ENCODE data around the gene PDZD4. TPM values are rescaled to one million over a fixed set of nuclear protein-coding genes. Genes with fewer than 3 reads are reported as not detected.

The PDZD4 gene
- total RNA-seq, 1 donor from 2014 or later = 4.8 TPM

DNA sequence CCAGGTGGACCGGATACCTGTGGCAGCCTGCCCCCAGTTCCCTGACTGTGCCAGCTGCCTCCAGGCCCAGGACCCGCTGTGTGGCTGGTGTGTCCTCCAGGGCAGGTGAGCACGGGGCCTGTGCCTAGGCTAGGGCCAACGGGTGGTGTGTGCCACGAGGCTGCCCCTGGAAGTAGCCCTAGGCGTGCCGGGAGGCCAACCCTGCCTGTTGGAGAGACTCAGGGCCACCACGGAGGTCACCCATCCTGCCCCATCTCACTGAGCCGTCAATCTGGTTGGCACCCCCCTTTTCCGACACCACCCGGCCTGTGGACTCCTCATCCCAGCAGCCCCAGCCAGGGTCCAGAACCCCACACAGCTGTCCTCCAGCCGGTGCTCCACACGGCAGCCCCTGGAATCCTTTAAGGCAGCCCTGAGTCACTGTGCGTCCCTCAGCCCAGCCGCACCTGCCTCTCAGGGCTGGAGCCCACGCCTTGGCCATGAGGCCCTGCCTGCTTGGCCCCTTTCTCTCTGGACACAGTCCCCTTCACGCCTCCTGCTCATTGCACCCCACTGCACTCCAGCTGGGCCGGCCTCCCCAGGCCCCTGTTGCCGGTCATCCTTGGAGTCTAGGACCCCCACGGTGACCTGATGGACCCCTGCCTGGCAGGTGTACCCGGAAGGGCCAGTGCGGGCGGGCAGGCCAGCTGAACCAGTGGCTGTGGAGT is 61.0 kb downstream of the PDZD4 start:
- no peak overlapping the region for H3K27ac Mint-ChIP-seq
- DNase-seq (ENCODE audit: low spot score, unreplicated experiment) = no peak
- H3K9me3 Mint-ChIP-seq (ENCODE audit: low read depth) = no peaks in the 10 kb centered on the region
- TF ChIP-seq, protein P1, sequence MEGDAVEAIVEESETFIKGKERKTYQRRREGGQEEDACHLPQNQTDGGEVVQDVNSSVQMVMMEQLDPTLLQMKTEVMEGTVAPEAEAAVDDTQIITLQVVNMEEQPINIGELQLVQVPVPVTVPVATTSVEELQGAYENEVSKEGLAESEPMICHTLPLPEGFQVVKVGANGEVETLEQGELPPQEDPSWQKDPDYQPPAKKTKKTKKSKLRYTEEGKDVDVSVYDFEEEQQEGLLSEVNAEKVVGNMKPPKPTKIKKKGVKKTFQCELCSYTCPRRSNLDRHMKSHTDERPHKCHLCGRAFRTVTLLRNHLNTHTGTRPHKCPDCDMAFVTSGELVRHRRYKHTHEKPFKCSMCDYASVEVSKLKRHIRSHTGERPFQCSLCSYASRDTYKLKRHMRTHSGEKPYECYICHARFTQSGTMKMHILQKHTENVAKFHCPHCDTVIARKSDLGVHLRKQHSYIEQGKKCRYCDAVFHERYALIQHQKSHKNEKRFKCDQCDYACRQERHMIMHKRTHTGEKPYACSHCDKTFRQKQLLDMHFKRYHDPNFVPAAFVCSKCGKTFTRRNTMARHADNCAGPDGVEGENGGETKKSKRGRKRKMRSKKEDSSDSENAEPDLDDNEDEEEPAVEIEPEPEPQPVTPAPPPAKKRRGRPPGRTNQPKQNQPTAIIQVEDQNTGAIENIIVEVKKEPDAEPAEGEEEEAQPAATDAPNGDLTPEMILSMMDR (IDR thresholded peaks at IDR 0.05; ENCODE audit: unreplicated experiment) = no peak
- no peaks in the 10 kb centered on the region for H3K36me3 Mint-ChIP-seq (ENCODE audit: insufficient read depth)
- no peak overlapping the region for H3K4me3 Mint-ChIP-seq (ENCODE audit: low read depth)
- H3K27me3 Mint-ChIP-seq = no peaks in the 10 kb centered on the region
- H3K4me1 Mint-ChIP-seq (ENCODE audit: low read depth) = peaks cover 2% of the 10 kb centered on the region

DNA sequence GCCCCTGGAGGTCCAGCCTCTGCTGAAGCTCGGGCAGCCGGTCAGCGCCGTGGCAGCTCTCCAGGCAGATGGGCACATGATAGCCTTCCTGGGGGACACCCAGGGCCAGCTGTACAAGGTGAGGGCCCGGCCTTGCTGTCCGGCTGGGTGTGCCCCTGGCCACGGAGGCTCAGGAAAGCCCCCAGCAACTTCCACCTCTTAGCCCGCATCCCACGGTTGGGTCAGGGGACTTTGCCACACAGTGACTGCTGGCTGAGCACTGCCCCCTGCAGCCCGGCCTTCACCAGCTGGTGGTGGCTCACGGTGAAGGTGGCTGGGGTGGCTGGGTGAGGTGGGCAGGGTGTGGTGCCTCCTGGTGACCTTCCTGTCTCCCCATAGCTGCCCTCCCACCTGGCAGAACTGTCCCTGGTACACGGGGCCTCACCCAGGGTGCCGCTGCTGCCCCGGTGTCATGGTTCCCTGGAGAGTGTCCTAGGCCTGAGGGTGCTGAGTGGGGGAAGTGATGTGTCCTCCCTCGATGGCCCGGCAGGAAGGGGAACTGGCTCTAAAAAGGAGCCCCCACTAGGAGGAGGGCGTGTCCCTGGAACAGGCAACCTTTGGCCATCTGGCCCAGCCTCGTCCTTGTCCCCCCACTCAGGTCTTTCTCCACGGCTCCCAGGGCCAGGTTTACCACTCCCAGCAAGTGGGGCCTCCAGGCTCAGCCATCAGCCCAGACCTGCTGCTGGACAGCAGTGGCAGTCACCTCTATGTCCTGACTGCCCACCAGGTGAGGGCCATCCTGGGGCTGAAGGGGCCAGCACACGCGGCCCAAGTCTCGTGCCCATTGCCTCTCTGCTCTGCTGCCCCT is 61.8 kb downstream of the PDZD4 start:
- no peaks in the 10 kb centered on the region for H3K9me3 Mint-ChIP-seq (ENCODE audit: low read depth)

DNA sequence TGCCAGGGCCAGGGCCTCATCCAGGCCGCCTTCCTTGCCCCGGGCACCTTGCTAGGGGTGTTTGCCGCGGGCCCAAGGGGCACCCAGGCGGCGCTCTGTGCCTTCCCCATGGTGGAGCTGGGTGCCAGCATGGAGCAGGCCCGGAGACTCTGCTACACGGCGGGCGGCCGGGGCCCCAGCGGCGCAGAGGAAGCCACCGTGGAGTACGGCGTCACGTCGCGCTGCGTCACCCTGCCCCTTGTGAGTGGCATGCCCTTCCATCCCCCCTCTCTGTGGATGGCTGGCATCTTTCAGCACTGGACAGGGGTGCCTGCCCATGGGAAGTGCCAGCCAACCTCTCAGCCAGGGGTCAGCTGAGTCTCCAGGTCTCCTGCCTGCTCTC is 62.7 kb downstream of the PDZD4 start:
- Mint-ChIP-seq H3K36me3 (ENCODE audit: insufficient read depth) (no peaks in the 10 kb centered on the region), H3K27me3 (peaks cover 3% of the 10 kb centered on the region), H3K9me3 (ENCODE audit: low read depth) (no peaks in the 10 kb centered on the region), H3K27ac (no peak overlapping the region), H3K4me1 (ENCODE audit: low read depth) (peaks cover 2% of the 10 kb centered on the region), H3K4me3 (ENCODE audit: low read depth) (no peak overlapping the region)
- DNase-seq (ENCODE audit: low spot score, unreplicated experiment) = no peak
- TF ChIP-seq, protein P1 (IDR thresholded peaks at IDR 0.05; ENCODE audit: unreplicated experiment) = no peak

More for the DNA sequence above, 61.8 kb downstream of the PDZD4 start:
- Mint-ChIP-seq H3K4me3 (ENCODE audit: low read depth) (no peak overlapping the region), H3K27me3 (peaks cover 3% of the 10 kb centered on the region), H3K36me3 (ENCODE audit: insufficient read depth) (no peaks in the 10 kb centered on the region), H3K27ac (no peak overlapping the region), H3K4me1 (ENCODE audit: low read depth) (peaks cover 2% of the 10 kb centered on the region)
- DNase-seq (ENCODE audit: low spot score, unreplicated experiment) = no peak
- TF ChIP-seq, protein P1 (IDR thresholded peaks at IDR 0.05; ENCODE audit: unreplicated experiment) = no peak

DNA sequence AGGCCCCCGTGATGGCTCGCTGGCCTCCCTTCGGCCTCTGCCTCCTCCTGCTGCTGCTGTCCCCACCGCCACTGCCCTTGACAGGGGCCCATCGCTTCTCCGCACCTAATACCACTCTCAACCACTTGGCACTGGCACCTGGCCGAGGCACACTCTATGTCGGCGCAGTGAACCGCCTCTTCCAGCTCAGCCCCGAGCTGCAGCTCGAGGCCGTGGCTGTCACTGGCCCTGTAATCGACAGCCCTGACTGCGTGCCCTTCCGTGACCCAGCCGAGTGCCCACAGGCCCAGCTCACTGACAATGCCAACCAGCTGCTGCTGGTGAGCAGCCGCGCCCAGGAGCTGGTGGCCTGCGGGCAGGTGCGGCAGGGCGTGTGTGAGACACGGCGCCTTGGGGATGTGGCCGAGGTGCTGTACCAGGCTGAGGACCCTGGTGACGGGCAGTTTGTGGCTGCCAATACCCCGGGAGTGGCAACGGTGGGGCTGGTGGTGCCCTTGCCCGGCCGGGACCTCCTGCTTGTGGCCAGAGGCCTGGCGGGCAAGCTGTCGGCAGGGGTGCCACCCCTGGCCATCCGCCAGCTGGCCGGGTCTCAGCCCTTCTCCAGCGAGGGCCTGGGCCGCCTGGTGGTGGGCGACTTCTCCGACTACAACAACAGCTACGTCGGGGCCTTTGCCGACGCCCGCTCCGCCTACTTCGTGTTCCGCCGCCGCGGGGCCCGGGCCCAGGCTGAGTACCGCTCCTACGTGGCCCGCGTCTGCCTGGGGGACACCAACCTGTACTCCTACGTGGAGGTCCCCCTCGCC is 63.3 kb downstream of the PDZD4 start:
- H3K27ac Mint-ChIP-seq = no peak overlapping the region
- peaks cover 3% of the 10 kb centered on the region for H3K27me3 Mint-ChIP-seq
- H3K36me3 Mint-ChIP-seq (ENCODE audit: insufficient read depth) = no peaks in the 10 kb centered on the region
- peaks cover 2% of the 10 kb centered on the region for H3K4me1 Mint-ChIP-seq (ENCODE audit: low read depth)
- TF ChIP-seq, protein P1 (IDR thresholded peaks at IDR 0.05; ENCODE audit: unreplicated experiment) = no peak
- H3K4me3 Mint-ChIP-seq (ENCODE audit: low read depth) = no peak overlapping the region
- H3K9me3 Mint-ChIP-seq (ENCODE audit: low read depth) = no peaks in the 10 kb centered on the region
- DNase-seq (ENCODE audit: low spot score, unreplicated experiment) = no peak
